Skeletal muscle satellite cell (primary cell): Measurements from ENCODE around the gene CPAMD8. TPM values are rescaled to one million over a fixed set of nuclear protein-coding genes. Genes with fewer than 3 reads are reported as not detected.

Source experiments
- H3K27me3 ChIP-seq: 2 replicates; pipeline ENCODE4 v1.7.0; 2013; ENCODE audit warnings: low read length; ENCODE audit not compliant: control insufficient read depth, insufficient read depth
- H3K36me3 ChIP-seq: 2 replicates; pipeline ENCODE4 v1.7.0; 2013; ENCODE audit warnings: mild to moderate bottlenecking, control low read depth, low read length; ENCODE audit not compliant: insufficient read depth
- H3K4me1 ChIP-seq: 2 replicates; pipeline ENCODE4 v1.7.0; 2013; ENCODE audit warnings: low read length; ENCODE audit not compliant: control insufficient read depth, insufficient read depth
- H3K4me2 ChIP-seq: 2 replicates; pipeline ENCODE4 v1.7.0; 2013; ENCODE audit warnings: mild to moderate bottlenecking, low read length
- H3K4me3 ChIP-seq: 2 replicates; pipeline ENCODE4 v1.7.0; 2013; ENCODE audit warnings: low read length
- H3K9ac ChIP-seq: 2 replicates; pipeline ENCODE4 v1.7.0; 2013; ENCODE audit warnings: mild to moderate bottlenecking, low read depth, low read length, moderate library complexity
- H3K9me3 ChIP-seq: replicated peaks from 2 replicates; pipeline ENCODE4 v1.7.0; 2013; ENCODE audit warnings: mild to moderate bottlenecking, control low read depth, low read length
- small RNA-seq: library from RNA; depleted of rRNA; stranded (forward); fragments of <200 nt; gene quantifications from one replicate; pipeline ENCODE3, GENCODE V24; 2012

The CPAMD8 gene

DNA sequence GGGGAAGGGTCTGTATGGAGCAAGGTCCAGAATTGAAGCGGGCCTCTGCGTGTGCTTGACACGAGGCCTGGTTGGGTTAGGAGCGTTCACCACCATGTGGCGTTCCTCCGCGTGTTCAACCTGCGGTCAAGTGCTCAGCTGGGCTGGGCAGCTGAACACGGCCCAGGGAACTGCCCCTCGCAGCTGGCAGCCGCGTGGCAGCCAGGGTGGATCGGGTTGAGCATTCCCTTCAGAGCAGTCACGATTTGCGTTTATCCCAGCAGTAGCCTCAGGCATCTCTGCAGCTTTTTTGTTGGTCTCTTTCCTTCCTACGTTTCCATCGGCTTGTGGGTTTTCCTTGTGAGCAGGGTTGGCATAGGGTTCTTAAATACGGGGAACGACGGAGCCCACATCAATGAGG lies 166.5 kb downstream of the CPAMD8 start:
- Histone ChIP-seq H3K9ac (no peak overlapping the region), H3K27me3 (no peaks in the 10 kb centered on the region), H3K4me1 (no peaks in the 10 kb centered on the region), H3K4me3 (no peak overlapping the region), H3K36me3 (peaks cover 29% of the 10 kb centered on the region), H3K4me2 (no peak overlapping the region), H3K9me3 (no peaks in the 10 kb centered on the region)

DNA sequence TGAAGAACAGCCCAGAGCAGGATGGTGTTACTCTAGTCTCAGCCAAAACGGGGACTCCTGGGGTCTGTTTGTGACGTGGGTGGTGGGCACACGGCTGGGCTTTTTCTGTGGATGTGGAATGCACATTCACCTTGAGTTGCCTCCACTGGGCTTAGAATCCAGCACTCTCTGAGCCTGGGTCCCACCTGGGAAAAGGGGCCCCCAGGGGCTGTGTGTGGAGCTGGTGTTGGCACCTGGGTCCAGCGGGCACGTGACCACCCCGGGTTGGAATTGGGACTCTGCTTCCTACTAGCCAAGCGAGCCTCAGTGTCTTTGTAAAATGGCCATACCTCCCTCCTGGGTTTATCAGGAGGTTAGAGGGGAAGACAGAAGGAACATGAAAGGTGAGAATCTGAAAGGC lies 167.0 kb downstream of the CPAMD8 start:
- Histone ChIP-seq H3K9ac (no peak overlapping the region), H3K4me3 (no peak overlapping the region), H3K27me3 (no peaks in the 10 kb centered on the region), H3K36me3 (peaks cover 32% of the 10 kb centered on the region), H3K4me2 (no peak overlapping the region), H3K4me1 (no peaks in the 10 kb centered on the region), H3K9me3 (no peaks in the 10 kb centered on the region)

DNA sequence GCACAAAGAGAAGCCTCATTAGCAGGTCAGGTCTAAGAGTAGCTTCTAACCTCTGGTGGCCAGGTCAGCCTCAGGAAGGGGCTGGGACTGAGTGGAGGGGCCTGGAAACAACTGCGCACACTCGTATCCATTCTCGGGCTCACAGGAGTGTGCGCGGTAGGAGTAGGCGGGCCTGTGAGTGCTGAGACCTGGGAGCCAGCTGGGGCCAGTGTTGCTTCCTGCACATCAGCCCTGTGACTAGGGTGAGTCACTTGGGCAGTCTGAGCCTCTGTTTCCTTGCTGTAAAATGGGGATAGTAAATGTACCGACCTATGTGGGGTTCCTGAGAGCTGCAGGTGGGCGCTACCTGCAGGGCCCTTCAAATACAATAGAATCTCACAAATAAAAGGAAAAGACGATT lies 170.5 kb downstream of the CPAMD8 start:
- H3K36me3 ChIP-seq, result peaks cover 46% of the 10 kb centered on the region
- H3K4me2 ChIP-seq, result no peak overlapping the region
- no peak overlapping the region for H3K9ac ChIP-seq
- H3K4me3 ChIP-seq, result no peak overlapping the region
- no peaks in the 10 kb centered on the region for H3K9me3 ChIP-seq
- H3K4me1 ChIP-seq, result peaks cover 3% of the 10 kb centered on the region
- H3K27me3 ChIP-seq, result no peaks in the 10 kb centered on the region

DNA sequence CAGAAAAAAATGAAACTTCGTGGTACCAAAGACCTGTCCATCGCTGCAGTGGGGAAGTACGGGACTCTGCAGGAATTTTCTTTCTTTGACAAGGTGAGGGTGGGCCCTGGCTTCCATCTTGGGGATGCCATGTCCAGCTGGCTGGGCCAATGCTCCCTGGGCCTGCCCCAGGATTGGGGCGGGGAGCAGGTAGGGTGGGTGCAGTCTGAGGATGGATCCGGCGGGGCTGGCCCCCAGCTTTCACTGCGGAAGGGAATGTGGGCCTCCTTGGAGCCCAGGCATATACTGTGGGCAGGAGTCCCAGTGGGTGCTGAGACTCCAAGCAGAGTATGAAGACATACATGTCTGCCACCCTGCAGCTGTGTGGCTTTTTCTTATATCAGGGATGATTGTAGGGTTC lies 173.5 kb downstream of the CPAMD8 start:
- Histone ChIP-seq H3K27me3 (no peaks in the 10 kb centered on the region), H3K4me3 (no peak overlapping the region), H3K9me3 (no peaks in the 10 kb centered on the region), H3K36me3 (peaks cover 56% of the 10 kb centered on the region), H3K9ac (no peak overlapping the region), H3K4me2 (no peak overlapping the region), H3K4me1 (peaks cover 26% of the 10 kb centered on the region)

DNA sequence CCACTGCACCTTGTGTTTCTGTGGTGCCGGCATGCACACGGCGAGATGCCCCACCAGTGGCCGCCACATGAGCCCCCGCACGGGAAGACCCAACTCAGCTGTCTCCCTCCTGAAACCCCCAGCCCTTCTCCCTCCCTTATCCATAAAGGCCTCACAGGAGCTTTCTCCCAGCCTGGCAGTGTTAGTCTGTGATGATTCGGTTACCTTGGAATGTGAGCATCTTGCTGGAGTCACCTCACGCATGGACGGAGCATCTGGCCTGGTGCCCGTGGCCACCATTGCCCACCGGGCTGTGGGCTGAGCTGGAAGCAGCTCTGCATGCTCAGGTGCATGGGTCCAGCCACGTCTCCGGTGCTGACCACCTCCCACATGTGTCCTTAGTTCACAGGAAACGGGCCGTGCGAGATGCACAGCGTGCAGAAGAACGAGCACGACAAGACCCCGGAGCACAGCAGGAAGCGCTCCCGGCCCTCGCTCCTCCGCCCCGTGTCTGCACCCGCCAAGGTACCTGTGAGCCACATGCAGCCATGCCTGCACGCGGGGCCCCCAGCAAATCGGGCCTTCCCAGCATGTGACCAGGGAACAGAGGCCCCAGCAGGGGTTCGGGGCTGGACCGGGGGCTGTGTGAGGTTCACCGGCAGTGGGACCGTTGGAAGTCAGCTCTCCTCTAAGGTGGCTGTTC lies 175.4 kb downstream of the CPAMD8 start:
- peaks cover 26% of the 10 kb centered on the region for H3K4me1 ChIP-seq
- H3K9ac ChIP-seq, result no peak overlapping the region
- H3K4me2 ChIP-seq, result peak overlapping the region; percentile 42
- H3K27me3 ChIP-seq, result no peaks in the 10 kb centered on the region
- H3K9me3 ChIP-seq, result no peaks in the 10 kb centered on the region
- H3K36me3 ChIP-seq, result peaks cover 73% of the 10 kb centered on the region
- H3K4me3 ChIP-seq, result no peak overlapping the region

DNA sequence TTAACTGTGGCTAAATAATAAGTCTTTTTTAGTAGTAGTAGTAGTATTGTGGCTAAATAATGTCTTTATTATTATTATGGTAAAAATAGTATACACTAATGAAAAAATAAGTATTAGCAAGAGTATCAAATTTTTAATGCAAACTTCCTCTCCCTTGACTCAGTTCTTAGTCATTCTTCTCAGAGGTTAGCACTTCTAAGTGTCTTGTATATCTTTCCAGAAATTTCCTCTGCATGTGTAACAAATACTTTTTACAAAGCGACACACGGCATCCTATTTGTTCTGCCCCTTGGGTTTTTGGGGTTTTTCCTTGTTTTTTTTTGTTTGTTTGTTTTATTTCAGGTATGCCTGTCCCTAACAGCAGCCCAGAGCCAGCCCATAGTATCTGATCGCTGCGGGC lies 176.5 kb downstream of the CPAMD8 start:
- H3K27me3 ChIP-seq, result no peaks in the 10 kb centered on the region
- H3K4me1 ChIP-seq, result peaks cover 26% of the 10 kb centered on the region
- peaks cover 79% of the 10 kb centered on the region for H3K36me3 ChIP-seq
- no peak overlapping the region for H3K9ac ChIP-seq
- H3K9me3 ChIP-seq, result no peaks in the 10 kb centered on the region
- H3K4me2 ChIP-seq, result no peak overlapping the region
- H3K4me3 ChIP-seq, result no peak overlapping the region

DNA sequence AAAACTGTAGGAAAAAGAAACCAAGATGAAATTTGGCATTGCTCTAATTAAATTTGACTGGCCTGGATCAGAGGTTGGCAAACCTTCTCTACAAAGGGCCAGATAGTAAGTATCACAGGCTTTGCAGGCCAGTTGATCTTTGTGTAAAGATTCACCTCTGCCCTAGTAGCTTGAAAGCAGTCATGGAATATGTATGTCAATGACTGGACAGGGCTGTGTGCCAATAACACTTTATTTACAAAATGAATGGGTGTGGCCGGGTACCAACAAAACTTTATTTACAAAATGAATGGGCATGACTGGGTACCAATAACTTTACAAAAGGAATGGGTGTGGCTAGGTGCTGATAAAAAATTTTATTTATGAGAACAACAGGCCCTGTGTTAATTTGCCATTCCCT lies 177.4 kb downstream of the CPAMD8 start:
- Histone ChIP-seq H3K9me3 (no peaks in the 10 kb centered on the region), H3K4me3 (no peak overlapping the region), H3K4me1 (peaks cover 26% of the 10 kb centered on the region), H3K9ac (no peak overlapping the region), H3K36me3 (peaks cover 74% of the 10 kb centered on the region), H3K27me3 (no peaks in the 10 kb centered on the region), H3K4me2 (no peak overlapping the region)

DNA sequence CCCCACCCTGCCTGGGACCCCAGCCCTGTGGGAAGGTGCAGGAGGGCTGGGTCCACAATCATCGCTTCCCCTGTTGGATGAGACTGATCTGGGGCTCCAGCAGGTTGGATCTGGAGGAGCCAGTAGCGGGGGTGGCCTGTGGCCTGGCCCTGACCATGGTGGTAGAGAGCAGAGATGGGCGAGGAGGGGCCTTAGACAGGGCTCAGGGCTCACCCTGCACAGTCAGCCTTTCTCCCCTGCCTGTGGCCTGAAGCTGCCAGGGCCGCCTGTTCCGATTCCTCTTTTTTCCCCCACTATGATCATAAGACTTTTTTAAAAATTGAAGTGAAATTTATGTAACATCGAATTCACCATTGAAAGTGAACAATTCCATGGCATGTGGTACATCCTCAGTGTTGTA lies 179.2 kb downstream of the CPAMD8 start:
- Histone ChIP-seq H3K36me3 (peaks cover 73% of the 10 kb centered on the region), H3K4me2 (no peak overlapping the region), H3K27me3 (no peaks in the 10 kb centered on the region), H3K4me1 (peaks cover 26% of the 10 kb centered on the region), H3K4me3 (no peak overlapping the region), H3K9me3 (no peaks in the 10 kb centered on the region), H3K9ac (no peak overlapping the region)

DNA sequence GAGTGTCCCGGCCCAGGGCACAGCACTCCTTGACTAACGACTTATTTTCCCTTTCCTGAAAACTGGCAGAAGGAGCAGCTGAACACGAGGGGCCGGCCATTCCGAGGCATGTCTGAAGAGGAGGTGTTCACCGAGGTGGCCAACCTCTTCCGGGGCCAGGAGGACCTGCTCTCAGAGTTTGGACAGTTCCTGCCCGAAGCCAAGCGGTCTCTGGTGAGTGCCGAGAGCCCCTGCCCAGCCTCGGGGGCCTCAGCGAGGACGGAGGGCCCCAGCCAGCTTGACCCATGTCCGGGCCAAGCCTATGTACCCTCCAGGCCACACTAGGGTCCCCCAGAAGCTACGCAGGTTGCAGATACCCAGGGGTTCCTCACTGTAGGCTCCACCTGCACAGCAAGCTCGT lies 179.7 kb downstream of the CPAMD8 start:
- Histone ChIP-seq H3K9me3 (no peaks in the 10 kb centered on the region), H3K27me3 (no peaks in the 10 kb centered on the region), H3K4me1 (peaks cover 26% of the 10 kb centered on the region), H3K4me2 (no peak overlapping the region), H3K9ac (no peak overlapping the region), H3K36me3 (peaks cover 68% of the 10 kb centered on the region), H3K4me3 (no peak overlapping the region)

Small RNAs within 50 kb of the gene (small RNA-seq; reads per million reads assigned to genes)
- not detected for gene RN7SL823P
- gene RN7SL835P, result not detected
